ENCODE measurements around the gene DCT.
A peak's percentile ranks its signal among the peaks of the same experiment; 100 is the strongest.

Gene DCT

DNA sequence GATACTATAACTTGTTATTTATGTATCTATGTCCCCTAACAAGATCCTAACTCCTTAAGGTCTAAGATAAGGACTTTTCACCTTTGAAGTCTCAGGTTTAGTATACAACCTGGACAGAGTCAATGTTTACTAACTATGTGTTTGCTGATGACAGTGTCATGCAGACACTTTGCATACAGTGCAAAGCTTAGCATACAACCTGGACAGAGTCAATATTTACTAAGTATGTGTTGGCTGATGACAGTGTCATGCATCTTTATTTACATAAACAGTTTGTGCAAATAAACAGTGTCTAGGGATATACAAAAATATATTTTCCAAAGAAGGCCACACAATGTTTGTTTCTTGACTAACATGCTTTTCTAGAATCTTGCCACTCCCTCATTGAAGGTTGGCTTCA lies 34.7 kb downstream of the DCT start:
- no peak for DNase-seq

DNA sequence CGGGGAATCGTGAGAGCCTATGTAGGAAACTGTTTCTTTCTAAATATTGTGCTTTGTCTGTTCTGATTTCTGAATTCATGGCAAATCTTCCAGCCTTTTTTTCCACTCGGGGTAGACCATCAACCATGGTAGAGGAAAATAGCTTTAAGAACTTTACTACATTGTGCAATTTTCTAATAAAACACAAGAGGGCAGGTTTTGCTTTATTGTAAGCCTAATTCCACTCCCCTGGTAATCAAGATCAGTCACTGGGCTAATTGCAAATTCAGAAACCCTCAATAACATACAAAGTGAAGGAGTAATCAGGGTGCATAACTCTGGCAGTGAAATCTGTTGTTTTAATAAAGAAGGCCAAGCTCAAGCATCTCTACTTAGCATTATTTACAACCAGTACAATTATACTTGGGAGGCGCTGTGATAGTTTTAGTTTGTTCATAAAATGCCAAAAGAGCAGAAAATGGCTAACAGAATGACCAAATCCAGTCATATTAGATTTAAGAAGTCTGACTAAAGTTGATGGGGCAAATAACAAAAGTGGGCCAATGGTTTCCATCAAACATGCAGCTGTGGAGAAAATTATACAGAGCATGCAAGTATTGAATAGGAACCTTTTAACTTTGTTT lies 43.8 kb downstream of the DCT start:
- DNase-seq = no peak

DNA sequence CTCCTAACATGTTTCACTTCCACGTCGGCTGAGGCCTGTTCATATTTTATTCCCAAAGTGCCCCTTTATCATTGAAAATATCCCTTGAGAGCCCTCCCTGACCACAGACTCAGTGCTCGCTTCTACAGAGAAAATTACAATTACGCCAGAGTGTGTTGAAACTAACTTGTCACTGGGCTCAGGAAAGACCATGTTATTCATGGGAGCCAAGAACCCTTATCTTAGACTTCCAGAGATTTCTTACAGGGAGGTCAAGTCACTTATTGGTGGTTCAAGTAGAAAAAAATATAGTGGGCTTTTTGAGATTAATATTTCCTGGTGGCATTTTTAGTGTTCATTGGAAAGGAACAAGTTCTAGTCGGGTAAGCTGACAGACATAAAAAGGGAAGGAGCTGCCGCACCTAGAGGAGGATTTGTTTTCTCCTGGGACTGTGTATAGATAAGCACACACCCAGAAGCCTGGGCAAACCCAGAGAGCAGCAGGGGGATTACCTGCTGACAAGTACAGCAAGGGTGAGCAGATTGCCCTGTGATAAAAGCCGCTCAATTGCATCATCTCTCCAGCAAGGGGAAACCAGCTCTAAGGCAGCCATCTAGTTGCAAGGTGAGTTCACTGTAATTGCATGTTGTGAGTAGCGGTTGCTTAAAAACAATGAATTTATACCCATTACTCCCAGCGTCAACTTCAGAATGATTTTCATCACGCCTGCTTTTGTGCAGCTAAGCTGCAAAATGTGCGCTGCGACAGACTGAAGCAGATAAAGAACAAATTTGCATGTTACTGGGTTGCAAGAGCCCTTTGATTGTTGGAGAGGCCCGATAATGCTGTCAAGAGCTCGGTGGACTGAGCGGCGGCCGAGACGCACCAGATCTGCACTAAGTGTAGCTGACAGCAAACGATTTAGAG lies 46.2 kb downstream of the DCT start:
- DNase-seq = peak; percentile 78

DNA sequence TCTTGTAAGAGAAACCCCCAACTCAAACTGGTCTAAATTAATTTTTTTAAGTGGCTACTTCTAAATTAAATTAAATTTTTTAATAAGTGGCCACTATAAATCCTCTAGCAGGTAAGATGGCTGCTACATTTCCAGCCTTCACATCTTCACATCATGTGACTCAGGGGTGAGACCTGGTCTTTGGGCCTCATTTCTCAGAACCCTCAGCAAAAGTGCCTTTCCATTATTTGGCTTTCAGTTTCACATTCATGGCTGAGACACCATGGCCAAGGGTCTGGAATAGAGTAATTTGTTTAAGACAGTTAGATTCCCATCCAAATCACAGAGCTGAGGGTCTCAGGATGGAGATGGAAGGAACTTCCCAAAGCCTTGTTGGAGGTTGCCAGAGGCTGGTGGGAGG lies 47.5 kb downstream of the DCT start:
- no peak for DNase-seq

- no peak for DNase-seq
Measured at GRCh38 chr13:94431574-94431973, 47.9 kb downstream of the DCT start.

DNA sequence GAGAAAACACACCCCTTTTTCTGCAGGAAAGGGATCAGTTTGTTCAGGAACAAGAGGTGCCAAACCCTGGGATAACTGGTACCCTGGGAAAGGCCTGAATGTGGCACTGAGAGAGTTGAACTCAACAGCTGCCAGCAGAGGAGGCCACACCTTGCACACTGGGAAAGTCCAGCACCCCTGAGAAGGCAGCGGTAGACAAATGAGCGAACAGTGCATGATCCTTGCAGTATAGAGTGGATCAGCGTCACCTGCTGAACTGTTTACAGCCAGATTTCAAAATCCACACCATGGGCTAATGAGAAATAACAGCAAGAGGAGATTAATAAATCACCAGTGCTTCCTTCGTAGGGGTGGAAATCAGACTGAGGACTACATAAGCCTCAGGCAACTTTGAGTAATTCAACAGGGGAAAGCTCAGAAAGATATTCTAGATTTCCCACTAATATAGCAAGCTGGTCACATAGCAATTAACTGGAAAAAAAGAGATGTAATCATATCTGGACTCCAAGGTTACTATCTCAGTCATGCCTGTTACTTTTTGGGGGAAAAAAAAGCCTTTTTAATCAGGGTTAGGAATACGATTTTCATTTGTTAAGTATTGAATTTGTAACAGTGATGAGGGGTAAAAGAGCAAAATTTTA lies 52.0 kb downstream of the DCT start:
- DNase-seq = no peak

GRCh38 chr13:94419925-94420305 lies 59.6 kb downstream of the DCT start:
- DNase-seq = no peak

GRCh38 chr13:94419304-94419924 lies 60.1 kb downstream of the DCT start:
- DNase-seq = no peak

DNA sequence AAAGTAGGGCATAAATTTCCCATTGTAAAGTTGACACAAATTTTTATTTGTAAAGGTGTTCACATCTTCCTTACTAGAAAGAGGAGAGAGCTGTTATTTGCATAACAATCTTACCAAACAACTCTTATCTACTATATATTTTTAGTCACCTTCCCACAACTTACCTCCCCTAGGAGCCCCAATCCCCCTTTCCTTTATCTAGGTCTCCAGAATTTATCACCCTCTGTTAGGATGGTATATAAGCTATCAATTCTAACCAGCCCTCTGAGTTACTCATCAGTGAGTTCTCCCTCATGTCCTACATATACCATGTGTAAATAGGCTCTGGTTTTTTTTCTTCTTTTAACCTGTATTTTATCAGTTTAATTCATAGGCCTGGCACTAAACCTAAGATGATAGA lies 62.2 kb downstream of the DCT start:
- DNase-seq = no peak

DNA sequence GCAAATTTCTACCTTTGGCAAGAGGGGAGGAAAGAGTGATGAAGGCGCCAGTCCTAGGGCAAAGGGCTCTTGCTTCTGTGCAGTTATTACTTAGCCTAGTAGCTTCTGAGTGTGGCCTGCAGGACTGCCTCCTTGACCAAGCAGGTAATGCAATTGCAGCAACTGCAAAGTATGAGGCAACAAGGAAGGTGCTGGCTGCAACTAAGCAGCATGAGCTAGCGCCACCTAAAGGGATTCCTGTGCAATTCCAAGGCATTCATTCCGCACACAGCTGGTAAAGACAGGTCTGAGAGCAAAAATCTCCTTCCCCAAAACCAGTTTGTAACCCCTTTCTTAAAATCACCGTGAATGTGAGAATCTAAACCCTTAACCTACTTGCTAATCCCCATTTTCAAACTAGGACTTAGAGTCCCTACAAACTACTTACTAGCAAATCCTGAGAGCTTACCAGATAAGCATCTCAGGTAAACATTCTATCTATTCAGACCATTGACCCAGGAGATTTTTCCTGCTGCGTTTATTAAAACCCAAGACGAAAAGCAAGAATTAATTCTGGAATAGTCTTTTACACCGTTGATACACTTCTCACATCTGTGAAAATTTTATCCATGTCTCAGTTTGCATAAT lies 62.9 kb downstream of the DCT start:
- peak; percentile 24 for DNase-seq

GRCh38 chr13:94415500-94416237 lies 63.8 kb downstream of the DCT start:
- DNase-seq = peak; percentile 98

- peak; percentile 47 for DNase-seq
Measured at GRCh38 chr13:94414708-94415107, 64.8 kb downstream of the DCT start.

DNA sequence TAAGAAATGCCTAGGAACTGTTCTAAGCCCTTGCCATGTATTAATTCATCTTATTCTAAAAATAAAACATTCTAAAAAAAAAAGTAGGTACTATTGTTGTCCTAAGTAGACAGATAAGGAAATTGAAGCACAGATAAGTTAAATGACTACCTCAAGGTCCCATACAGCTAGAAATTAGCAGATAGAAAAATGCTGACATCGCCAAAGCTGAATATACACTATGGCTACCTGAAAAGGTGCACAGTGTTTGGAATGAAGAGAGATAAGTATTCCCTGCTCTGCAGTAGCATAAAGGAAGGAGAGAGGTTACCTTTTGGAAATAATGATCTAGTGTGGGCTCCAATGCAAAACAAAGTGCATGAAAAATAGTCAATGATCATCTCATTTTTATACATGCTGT lies 65.3 kb downstream of the DCT start:
- DNase-seq = no peak

GRCh38 chr13:94413598-94413944 lies 65.9 kb downstream of the DCT start:
- no peak for DNase-seq

GRCh38 chr13:94412870-94413597 lies 66.4 kb downstream of the DCT start:
- DNase-seq = peak; percentile 83

GRCh38 chr13:94411747-94412146 lies 67.7 kb downstream of the DCT start:
- no peak for DNase-seq

- no peak for DNase-seq
Measured at GRCh38 chr13:94408314-94409036, 71.0 kb downstream of the DCT start.

DNA sequence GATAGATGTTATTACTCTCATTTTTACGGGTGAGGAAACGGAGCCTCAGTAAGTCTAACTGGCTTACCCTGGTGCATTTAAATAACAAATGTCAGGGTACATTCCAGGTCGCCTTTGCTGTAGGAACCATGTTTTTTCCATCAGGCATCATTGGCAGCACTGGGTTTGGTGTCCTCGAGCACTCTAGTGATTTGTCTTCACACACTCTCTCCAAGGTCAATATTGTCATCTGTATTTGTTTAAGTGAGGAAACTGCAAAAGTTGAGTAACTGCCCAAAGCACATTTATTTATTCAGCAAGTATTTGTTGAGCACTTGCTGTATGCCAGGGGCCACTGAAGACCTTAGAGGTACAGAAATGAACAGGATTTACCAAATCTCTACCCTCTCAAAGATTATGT lies 78.6 kb downstream of the DCT start:
- DNase-seq = no peak

GRCh38 chr13:94399812-94400211 lies 79.7 kb downstream of the DCT start:
- DNase-seq = no peak

- DNase-seq = no peak
Measured at GRCh38 chr13:94395860-94396259, 83.6 kb downstream of the DCT start.

GRCh38 chr13:94394723-94395122 lies 84.8 kb downstream of the DCT start:
- no peak for DNase-seq
